Amniotic stem cell (primary cell): ENCODE data around the gene CCDC138.

Source experiments
- DNase-seq: peaks from one replicate; lab custom pipeline; 2025; lab: John Stamatoyannopoulos, UW

Gene CCDC138

DNA sequence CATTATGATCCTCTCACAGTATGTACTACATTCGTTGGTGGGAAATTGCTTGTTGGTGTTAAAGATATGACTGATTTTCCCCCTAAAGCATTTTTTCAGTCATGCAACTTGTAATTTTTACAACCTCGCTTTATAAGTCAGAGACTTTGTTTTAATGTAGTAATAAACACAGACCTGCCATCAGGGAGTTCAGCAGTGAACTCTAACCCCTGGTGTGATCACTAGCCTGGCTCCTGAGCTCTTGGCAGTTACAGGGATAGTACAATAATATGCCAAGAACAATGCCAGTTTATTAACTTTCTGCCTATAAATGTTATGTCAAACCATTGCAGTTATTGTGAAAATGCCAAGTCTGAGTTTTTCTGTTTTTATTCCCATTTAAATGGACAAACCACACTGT lies 108.6 kb downstream of the CCDC138 start:
- no peak for DNase-seq

DNA sequence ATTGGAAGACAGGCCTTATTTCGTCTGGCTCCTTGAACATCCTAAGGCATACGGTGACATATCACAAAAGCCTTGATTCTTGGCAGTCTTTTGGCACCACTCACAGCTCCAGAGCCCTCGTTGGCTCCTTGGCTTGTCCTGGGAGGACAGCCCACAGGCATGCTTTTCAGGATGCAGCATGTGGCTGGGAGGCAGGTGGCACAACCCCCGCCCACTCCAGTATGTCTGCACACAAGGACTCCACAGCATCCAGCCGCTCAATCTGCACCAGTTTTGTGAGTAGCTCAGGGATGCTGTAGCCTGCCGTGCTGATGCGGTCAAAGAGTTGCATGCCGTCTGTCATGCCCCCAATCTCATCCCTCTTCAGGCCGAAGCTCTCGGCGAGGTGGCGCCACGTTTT lies 110.2 kb downstream of the CCDC138 start:
- no peak for DNase-seq

DNA sequence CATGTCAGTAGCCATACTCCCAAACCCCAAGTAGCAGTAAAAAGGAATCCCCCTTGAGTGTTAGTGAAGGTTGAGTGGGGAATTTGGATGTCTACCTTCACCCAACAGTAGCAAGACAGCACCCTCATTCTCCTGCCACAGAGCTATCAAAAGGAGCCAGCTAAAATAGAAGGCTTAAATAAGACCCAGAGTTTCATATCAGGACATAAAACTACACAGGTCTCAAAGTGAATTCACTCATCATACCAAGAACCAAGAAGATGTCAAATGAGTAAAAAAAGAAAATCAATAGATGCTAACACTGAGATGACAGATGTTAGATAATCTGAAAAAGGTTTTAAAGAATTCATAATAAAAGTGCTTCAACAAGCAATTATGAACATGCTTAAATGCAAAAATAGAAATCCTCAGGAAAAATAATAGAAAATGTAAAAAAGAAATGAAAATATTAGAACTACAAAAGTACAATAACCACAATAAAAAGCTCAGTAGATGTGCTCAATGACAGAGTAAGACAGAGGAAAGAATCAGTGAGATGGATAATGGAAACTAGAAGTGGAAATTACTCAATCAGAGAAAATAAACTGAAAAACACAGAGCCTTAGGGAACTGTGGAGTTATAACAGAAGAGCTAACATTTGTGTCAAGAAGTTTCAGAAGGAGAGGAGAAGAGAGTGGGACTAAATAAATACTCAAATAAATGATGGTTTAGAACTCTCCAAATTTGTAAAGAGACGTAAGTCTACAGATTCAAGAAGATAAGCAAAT lies 111.9 kb downstream of the CCDC138 start:
- no peak for DNase-seq

DNA sequence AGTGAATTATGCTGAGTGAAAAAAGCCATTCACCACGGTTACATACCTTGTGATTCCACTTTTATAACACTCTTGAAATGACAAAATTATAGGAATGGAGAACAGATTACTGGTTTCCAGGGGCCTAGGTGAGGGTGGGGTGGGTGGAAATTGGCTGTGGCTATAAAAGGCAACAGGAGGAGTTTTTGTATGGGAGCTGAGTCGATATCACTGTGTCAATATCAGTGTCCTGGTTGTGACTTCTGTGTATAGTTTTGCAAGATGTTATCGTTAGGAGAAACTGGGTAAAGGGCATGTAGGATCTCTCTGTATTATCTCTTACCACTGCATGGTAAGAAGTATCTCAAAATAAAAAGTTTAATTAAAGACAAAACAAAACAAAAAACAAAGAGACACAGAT lies 118.1 kb downstream of the CCDC138 start:
- DNase-seq, result no peak

DNA sequence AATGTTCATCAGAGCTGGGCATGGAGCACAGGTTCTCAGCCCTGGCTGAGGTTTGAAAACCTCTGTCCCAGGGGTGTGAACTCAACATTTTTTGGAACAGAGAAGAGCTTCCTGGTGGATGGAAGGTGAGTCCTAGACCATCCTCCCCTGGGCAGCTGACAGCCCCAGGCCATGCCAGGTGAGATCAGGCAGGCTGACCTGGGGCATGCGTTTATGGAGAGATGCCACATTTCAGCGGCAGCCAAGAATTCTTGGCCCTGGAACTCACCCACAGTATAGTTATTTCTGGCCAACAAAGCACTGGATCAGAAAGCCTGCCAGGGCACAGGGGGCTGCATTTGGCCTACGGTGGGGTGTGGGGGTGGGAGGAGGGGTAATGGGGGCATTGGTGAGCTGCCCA lies 118.6 kb downstream of the CCDC138 start:
- DNase-seq, result no peak

DNA sequence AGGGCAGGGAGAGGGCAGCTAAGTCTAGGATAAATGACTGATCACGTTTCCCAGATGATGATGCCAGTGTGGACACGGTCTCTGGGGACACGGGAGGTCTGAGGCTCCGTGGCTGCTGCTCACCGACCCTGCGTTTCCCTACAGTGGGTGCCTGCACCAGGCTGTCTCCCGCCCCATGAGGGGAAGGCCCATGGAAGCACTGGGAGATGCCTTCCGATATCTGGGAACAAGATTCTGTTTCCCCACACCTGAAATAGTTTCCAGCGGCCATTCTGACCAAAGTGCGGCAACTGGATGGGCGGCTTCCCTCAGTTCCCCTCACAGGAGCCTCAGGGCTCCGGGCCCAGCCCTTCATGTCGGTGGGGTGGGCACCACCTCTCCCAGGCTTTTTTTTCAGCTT lies 119.3 kb downstream of the CCDC138 start:
- DNase-seq, result no peak

DNA sequence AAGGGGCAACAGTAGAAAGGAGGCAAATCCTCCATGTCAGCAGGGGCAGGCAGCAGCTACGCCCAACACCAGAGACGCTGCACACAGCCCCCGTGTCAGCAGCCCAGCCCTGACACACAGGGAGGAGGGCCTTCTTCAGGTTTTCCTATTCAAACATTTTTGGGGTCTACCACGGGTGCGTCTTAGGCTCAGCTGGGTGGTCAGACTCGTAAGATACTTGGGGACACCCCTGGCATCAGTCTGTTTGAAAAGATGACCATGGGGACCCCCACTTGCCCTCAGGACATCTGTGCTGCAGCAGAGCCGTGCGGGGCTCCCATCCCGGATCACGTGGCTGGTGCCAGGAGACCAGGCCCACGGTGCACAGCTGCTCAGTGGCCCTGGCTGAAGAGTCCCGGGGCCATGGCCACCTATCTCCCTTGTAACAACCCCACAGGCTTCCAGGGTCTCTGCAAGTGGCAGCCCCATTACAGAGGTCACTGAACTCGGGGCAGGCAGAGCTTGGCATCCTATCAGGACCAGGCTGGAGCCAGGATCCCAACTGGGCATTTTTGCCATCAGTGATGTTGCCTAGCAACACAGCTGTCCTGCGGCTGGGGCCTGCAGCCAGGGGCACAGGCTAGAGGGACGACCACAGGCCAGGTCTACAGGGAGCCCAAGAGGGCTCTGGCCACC lies 120.0 kb downstream of the CCDC138 start:
- no peak for DNase-seq

DNA sequence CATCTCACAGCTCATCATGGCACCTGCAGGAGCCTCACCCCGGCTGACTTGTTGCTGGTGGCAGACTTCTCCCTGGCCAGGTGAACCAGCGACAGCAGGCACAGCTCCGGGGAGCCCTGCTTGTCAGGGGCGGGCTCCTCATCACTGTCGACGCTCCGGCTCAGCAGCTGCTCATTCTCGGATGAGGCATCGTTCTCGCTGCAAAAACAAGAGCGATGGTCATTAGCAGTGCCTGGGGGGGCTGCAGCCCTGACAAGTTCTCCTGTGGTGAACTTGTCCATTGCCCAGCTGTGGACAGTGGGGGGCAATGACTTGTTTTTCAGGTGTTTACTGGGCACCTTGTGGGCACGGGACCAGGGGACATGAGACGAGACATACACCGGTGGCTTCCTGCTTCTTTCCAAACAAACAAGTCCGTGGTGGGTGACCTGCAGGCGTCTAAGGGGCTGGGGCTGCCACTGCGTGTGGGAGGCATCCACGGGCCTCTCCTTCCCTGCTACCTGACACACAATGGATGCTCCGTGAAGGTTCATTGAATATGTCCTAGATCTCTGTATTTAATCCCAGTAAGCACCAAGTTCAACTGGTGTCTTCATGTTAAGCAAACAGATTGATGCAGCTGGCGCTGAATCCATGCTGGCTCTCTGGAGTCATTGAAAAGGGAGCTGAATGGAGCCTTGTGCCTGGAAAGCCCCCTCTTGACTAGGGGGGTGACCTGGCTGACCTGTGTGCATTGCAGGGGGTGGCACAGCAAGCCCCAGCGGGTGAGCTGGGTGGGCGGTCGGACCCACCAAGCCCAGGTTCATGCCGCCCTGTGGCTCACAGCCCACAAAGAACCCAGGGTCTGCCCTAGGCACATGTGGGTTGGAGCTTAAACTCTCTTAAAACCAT lies 121.5 kb downstream of the CCDC138 start:
- no peak for DNase-seq

DNA sequence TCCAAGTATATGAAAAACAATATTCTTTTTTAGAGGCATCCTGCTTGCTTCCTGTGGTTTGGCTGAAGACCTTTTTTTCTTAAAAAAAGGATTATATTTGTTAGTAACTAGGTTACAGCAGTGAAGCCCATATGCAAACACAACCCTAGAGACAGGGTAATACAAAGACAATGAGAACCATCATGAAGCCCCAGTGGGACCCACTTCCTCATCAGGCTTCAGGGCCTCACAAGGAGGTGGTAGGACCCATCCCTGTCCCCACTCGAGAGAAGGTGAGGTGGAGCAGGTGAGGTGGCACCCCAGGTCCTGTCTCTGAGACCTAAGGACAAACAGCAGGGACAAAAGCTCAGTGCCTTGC lies 122.1 kb downstream of the CCDC138 start:
- DNase-seq, result no peak

DNA sequence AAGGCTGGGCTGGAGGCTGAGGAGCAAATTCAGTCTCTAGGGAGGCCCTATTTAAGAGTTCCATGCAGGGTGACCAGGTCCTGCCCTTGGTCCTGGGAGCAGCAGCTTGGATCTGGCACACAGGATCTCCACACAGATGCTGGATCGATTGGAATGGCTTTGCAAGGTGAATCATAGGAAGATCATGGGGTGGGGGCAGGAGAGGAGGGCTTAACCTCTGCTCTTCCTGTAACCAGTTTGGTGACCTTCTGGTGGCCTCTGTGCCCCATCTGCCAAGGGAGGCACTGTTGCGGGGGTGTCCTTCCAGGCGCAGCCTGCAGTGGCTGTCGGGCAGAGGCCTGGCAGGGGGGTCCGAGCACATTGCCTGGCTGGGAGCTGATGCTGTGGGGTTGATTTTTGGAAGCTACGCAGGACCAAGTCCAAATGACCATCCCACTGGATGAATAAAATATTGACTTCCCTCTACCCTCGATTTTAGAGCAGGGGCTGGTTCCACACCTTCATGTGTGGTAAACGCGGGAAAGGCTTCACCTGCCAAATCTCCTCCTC lies 122.8 kb downstream of the CCDC138 start:
- no peak for DNase-seq

DNA sequence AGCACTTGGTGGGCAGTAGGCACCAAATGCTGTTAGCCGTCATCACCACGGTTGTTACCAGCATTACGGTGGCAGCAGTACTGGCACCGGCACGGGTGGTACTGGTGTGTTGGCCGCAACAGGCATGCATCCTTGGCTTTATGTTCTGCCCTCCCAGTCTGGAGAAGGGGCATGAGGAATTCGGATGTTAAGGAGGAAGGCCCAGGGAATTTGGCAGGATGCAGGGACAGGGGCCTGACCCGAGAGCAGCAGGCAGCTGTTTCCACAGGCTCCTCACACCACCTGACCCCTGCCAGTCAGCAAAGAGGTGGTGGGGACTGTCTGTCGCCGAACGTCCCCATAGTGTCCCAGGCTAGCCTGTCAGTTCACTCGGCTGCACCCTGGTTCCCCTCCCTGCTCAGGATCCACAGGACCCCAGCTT lies 123.5 kb downstream of the CCDC138 start:
- DNase-seq, result no peak

DNA sequence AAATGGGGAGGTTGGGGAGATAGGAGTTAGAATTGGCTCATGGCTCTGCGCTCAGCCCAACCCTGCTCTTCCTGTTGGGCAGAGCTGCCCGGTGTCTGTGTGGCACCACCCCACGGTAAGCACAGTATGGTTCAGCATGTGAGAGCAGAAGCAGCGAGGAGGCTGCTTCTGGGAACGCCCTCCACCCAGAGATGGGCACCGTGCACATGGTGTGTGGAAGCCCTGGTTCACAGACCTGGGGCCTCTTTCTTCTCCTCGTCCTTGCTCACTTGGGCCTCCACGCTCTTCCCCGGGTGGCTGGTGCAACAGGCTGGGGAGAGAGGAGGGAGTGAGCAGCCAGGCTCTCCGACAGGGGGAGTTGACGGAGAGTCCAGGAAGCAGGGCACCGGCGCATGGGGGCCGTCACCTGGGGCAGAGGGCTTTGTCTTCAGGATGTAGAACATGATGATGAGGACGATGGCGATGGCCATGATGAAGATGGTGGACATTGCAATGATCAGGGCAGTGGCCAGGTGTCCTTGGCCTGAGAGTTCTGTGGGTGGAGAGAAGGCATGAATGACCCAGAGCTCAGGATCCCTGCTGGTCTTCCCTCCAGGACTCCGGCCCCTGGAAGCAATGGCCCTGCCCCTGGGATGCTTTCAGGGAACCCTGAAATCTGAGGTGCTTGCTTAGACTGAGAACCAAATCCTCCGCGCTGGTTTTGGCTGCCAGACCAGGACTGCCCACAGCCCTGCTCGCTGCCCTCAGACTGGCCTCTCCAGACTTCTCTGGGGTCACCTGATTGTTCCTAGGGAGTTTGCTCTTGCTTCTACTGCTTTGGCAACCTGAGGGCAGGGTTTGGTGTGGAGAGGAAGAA lies 124.2 kb downstream of the CCDC138 start:
- no peak for DNase-seq

DNA sequence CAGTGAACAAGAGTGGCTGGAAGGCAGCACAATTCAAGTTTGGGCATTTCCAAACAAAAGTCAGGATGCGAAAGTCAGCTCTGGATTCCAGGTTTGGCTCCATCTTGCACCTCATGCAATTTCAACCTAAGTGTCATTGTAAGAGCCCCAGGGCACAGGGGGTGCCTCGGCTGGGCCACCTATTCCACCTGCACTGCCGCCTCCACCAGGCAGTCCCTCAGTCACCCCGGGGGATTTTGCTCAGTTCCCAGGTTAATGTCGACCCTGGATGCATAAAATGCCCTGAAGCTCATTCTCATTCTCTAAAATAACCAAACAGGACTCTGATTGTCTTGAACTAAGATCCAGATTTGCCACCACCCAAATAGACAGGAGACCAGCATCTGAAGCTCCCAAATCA lies 124.8 kb downstream of the CCDC138 start:
- DNase-seq, result no peak

DNA sequence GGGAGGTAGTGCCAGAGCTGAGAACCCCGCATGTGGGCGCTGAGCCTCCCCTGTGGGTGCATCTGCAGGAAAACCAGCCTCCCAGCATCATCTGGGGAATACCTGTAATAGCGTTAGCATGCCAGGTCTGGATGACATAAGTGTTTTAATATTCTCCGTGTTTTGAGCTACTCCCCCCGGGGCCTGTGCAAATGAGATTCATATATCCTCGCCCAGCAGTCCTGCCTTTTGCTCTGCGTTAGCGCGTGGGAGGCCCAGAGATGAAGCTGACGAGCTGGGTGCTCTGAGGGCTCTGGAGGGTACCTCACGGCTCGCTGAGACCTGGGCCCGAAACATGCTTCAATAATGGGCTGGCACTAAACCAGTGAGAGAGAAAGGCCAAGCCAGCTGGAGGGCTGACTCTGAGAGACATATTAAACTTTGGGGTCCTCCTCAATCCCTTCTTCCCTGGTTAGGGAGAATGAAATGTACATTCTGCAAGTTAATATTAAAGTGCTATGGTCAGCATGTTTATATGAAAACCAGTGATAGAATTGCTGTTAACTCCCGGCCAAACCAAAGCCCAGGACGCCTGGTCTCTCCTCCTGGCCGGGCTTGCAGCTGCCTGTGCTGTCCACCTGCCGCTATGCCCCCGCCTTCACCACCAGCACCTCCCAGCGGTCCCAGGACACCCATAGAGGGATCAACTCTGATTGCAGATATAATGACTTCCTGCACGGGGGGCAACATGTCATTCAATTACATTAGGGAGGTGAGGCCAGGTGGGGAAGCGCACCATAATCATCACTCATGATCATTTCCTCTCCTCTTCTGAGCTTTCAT lies 125.4 kb downstream of the CCDC138 start:
- no peak for DNase-seq

DNA sequence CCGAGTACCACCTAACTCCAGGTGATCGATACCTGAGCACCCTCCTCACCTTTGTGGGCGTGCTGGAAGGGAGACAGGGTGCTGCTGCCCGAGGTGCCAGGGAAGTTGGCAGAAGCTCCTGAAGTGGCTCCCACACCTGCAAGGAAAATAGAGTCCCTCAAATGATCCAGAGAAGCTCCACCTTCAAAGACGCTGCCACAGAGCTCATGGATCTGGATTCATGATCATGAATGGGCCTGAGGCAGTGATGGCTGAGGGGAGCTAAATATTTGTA lies 126.0 kb downstream of the CCDC138 start:
- DNase-seq, result no peak

DNA sequence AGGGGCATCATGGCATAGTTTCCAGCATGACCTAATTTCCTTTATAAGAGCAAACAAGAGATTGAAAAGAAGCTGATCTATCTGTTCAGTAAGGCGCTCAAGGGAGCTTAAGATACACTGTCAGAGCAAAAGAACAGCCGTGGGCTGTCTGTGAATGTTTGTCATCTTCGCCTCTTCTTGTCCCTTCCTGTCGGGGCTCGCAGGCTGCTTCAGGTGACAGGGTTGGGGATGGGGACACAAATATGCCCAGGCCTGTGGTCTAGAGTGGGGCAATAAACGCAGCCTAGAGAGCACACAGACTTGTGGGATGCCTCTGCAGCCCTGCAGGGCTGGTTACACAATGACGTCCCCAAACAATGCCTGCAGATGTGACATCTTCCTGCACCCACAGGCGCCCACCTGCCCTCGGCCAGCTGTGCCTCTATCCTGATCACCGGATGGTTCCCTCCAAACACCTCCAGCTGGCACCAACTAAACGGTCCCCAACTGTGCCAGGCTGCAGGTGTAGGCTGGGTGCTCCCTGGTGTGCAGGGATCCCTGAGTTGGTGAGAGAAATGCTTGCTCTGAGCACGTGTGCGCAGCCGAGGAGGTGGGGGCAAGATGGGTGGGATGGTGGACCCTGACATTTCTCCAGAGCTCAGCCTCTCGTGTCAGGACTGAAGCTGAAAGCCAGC lies 129.7 kb downstream of the CCDC138 start:
- DNase-seq, result no peak

DNA sequence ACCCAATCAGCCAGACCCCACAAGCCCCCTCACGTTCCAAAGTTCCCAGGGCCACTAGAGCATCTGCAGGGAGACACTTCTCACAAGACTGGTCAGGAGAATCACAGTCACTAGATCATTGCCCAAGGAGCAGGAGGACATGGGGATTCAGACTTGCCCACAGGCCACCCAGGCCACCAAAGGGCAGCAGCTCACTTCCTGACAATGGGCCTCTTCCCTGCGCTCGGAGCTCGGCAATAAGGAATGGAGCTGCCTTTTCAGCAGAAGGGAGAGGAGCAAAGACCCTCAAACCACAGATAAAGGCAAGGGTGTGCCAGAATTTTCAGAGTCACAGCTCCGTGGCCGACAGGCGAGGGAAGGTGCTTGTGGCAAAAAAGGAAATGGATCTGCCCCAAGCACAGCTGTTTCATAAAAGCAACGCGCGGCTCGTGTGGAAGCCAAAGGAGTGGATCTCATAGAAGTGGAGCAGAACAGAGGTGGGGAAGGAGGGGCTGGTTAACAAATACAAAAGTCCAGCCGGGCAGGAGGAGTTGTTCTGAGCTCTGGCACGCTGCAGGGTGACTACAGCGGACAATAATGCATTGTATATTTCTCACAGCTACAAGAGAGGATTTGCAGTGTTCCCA lies 130.3 kb downstream of the CCDC138 start:
- DNase-seq, result no peak

DNA sequence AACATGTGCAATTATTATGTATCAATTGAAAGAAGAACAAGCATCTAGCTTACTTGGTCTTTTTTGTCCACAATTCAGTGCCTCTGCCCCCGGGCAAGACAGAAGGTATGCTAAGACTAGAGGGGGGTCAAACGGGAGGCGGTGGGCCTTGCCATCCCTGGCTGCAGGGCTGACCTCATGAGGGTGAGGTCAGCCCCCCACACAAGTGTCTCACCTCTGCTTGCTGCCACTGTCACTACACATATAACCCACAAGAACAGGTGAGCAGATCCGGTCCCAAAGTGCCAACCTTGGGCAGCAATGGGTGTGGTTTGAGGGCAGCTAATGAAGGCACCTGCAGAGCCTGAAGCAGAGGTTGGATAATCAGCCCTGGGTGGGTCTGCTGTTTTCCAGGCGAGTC lies 131.0 kb downstream of the CCDC138 start:
- DNase-seq, result no peak

DNA sequence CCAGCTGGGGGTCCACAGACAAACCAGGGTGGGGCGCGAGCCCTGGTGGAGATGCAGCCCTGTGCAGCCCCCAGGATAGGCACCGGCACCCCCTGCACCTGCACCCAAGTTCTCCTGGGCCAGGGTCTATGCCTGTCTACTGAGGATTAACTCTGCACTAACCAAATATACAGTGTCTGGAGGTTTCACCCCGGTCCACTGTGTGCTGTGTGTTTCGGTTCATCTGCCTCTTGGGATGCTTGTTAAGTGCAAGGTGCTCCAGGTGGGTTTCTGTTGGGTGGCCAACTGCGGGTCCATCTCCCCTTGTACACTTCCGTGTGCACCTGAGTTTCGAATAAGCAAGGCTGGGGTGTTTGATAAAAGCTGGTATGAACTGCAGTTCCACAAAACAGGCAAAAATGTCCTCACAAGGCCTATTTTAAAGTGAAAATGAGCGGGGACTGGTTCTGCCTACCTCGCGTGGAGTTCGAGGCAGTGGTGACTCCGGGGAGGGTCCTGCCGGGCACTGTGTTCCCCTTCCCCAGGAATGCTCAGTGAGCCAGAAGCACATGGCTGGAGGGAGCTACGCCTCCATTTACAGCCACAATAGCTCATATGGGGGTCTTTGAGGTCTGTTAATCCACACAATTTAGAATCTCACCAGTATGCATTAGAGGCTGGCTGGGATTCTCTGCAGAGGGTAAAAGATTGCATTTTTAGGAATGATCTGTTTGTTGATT lies 131.7 kb downstream of the CCDC138 start:
- DNase-seq, result no peak
